ENCODE measurements around the gene RSBN1L. TPM values are rescaled to one million over a fixed set of nuclear protein-coding genes. Genes with fewer than 3 reads are reported as not detected.
"Not testable (repeated sequence)": the region's sequence is repeated elsewhere in the genome, so short reads cannot be mapped to it uniquely, and the experiment has no call there.

Gene RSBN1L
- total RNA-seq, 1 donor from 2014 or later, result 31.5 TPM

GRCh38 chr7:77765906-77766800 is 69.9 kb downstream of the RSBN1L start:
- intact Hi-C loops (cut with micrococcal nuclease), result no loop called here

GRCh38 chr7:77766801-77767605 is 70.7 kb downstream of the RSBN1L start:
- intact Hi-C loops (cut with micrococcal nuclease), result no loop called here

- intact Hi-C loops (cut with micrococcal nuclease), result no loop called here
Measured at GRCh38 chr7:77770316-77770715, 74.1 kb downstream of the RSBN1L start.

- intact Hi-C loops (cut with micrococcal nuclease), result no loop called here
Measured at GRCh38 chr7:77771901-77772300, 75.6 kb downstream of the RSBN1L start.

GRCh38 chr7:77778535-77778934 is 82.3 kb downstream of the RSBN1L start:
- intact Hi-C loops (cut with micrococcal nuclease), result no loop called here

- intact Hi-C loops (cut with micrococcal nuclease), result no loop called here
Measured at GRCh38 chr7:77782383-77782782, 86.1 kb downstream of the RSBN1L start.

GRCh38 chr7:77783111-77783510 is 86.9 kb downstream of the RSBN1L start:
- intact Hi-C loops (cut with micrococcal nuclease), result no loop called here

GRCh38 chr7:77783545-77783944 is 87.3 kb downstream of the RSBN1L start:
- intact Hi-C loops (cut with micrococcal nuclease), result no loop called here

GRCh38 chr7:77784426-77784825 is 88.2 kb downstream of the RSBN1L start:
- intact Hi-C loops (cut with micrococcal nuclease), result not testable (repeated sequence)

- intact Hi-C loops (cut with micrococcal nuclease), result no loop called here
Measured at GRCh38 chr7:77786018-77786417, 89.8 kb downstream of the RSBN1L start.

GRCh38 chr7:77786741-77787140 is 90.5 kb downstream of the RSBN1L start:
- intact Hi-C loops (cut with micrococcal nuclease), result no loop called here

- intact Hi-C loops (cut with micrococcal nuclease), result no loop called here
Measured at GRCh38 chr7:77788327-77788902, 92.2 kb downstream of the RSBN1L start.

- intact Hi-C loops (cut with micrococcal nuclease), result no loop called here
Measured at GRCh38 chr7:77791336-77791735, 95.1 kb downstream of the RSBN1L start.

- intact Hi-C loops (cut with micrococcal nuclease), result no loop called here
Measured at GRCh38 chr7:77791956-77792355, 95.7 kb downstream of the RSBN1L start.

- intact Hi-C loops (cut with micrococcal nuclease), result no loop called here
Measured at GRCh38 chr7:77794000-77794399, 97.7 kb downstream of the RSBN1L start.

GRCh38 chr7:77796109-77796508 is 99.8 kb downstream of the RSBN1L start:
- intact Hi-C loops (cut with micrococcal nuclease), result loop anchor here (5.0 kb wide), 2 partner anchors 379 to 444 kb away; partner anchors contain the start of gene GSAP

- intact Hi-C loops (cut with micrococcal nuclease), result loop anchor here (5.0 kb wide), 2 partner anchors 380 to 445 kb away; partner anchors contain the start of gene GSAP
Measured at GRCh38 chr7:77796960-77797359, 100.7 kb downstream of the RSBN1L start.

- intact Hi-C loops (cut with micrococcal nuclease), result loop anchor here (1.0 to 5.0 kb wide), 12 partner anchors 36 to 1480 kb away; partner anchors contain the start of genes CCDC146, GSAP, RSBN1L and YWHAG
Measured at GRCh38 chr7:77797734-77798393, 101.6 kb downstream of the RSBN1L start.

- intact Hi-C loops (cut with micrococcal nuclease), result loop anchor here (1.0 to 5.0 kb wide), 12 partner anchors 36 to 1480 kb away; partner anchors contain the start of genes CCDC146, GSAP, RSBN1L and YWHAG
Measured at GRCh38 chr7:77798394-77799077, 102.3 kb downstream of the RSBN1L start, which contains the start of the genes PHTF2 and TMEM60. Gene PHTF2, plus strand, starts transcription at chr7:77798773. Gene TMEM60, minus strand, starts transcription at chr7:77798434. Its CDS starts 4,061 bp downstream, at chr7:77794373.

Measured in T-helper 1 cell treated with Interleukin-12 subunit alpha and Interleukin-12 subunit beta and Interleukin-4 antibody, amounts not matched to agents 30 ng/mL and 1 ng/mL, for 36 hours (primary cell).